Calu3 (cell line): Measurements from ENCODE around the gene CDH4. TPM values are rescaled to one million over a fixed set of nuclear protein-coding genes. Genes with fewer than 3 reads are reported as not detected.

ENCODE experiments used
- BruUV-seq: library from RNA; stranded (reverse); fragments of 400-500 nt; replicated peaks from 2 replicates; lab custom pipeline; 2021; lab: Mats Ljungman, UMichigan
- CTCF ChIA-PET: fragments of 300-600 bp; sonication (Branson Sonifier 250); formaldehyde crosslinking; loops from one replicate; lab custom pipeline; 2022; ENCODE audit warnings: antibody characterized with exemption; lab: Charles Lee
- DNase-seq: peaks from one replicate; pipeline ENCODE4 v3.0.0; 2022
- H3K27ac Mint-ChIP-seq: one replicate; pipeline ENCODE4 v1.8.0; 2022; ENCODE audit warnings: mixed read lengths; ENCODE audit not compliant: unreplicated experiment
- H3K27me3 Mint-ChIP-seq: one replicate; pipeline ENCODE4 v1.8.0; 2022; ENCODE audit warnings: mixed read lengths; ENCODE audit not compliant: unreplicated experiment
- H3K36me3 Mint-ChIP-seq: one replicate; pipeline ENCODE4 v1.8.0; 2022; ENCODE audit warnings: mild to moderate bottlenecking, moderate library complexity, mixed read lengths; ENCODE audit not compliant: insufficient read depth, unreplicated experiment
- H3K4me1 Mint-ChIP-seq: one replicate; pipeline ENCODE4 v1.8.0; 2022; ENCODE audit warnings: mild to moderate bottlenecking, low read depth, mixed read lengths; ENCODE audit not compliant: unreplicated experiment
- H3K4me3 Mint-ChIP-seq: one replicate; pipeline ENCODE4 v1.8.0; 2022; ENCODE audit warnings: mild to moderate bottlenecking, low read depth, moderate library complexity, mixed read lengths; ENCODE audit not compliant: unreplicated experiment
- H3K9me3 Mint-ChIP-seq: one replicate; pipeline ENCODE4 v1.8.0; 2022; ENCODE audit warnings: low read depth, mixed read lengths; ENCODE audit not compliant: unreplicated experiment
- intact Hi-C: fragments of 100-400 bp; cut with micrococcal nuclease; formaldehyde crosslinking; loops from one replicate; pipeline ENCODE4 v1.10.0; 2022; ENCODE audit not compliant: unreplicated experiment
- total RNA-seq: library from RNA; stranded (reverse); gene quantifications from 2 replicates; pipeline ENCODE4 v1.2.3, GENCODE V29; 2022
- TF ChIP-seq, protein P1 (sequence below): fragments of 200-600 bp; IDR thresholded peaks from one replicate; pipeline ENCODE4 v1.8.0; 2022; ENCODE audit warnings: antibody characterized with exemption; ENCODE audit not compliant: unreplicated experiment

The CDH4 gene
- total RNA-seq, 1 experiment from 2014 or later, result not detected

DNA sequence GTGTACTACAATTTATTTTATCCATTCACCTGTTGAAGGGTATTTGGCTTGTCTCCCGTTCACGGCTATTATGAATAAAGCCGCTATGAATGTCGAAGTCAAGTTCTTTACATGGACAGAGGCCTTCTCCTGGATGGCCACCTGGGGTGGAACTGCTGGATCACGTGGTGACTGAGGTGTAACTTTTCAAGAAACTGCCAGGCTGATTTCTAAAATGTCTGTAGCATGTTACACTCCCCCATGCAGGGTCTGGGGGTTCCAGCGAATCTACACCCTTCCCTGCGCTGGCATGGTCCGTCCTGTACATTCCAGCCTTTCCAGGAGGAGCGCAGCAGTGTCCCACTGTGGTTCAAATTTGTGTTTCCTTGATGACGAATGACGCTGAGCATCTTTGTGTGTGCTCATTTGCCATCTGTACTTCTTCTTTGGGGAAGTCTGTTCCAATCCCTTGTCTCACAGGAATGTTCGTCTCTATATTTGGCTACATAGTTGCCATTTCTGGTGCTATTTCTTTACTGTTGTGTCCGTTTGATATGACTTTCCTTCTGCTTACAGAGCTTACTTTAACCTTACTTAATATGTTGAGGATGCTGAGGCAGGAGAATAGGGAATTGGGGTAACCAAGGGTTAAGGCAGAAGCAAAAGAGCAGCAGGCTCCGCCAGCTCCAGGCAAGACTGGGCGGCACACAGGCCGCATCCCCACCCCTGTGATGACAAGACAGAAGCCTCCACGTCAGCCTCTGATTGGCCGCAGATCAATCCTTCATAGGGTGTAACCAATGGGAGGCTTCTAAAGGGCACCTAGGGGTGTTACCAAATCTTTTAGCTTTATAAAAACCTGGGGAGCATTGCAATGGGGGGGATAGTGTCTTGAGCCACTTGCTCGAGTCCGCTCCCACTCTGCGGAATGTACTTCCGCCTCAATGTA, 707.0 kb downstream of the CDH4 start:
- DNase-seq, result no peak

GRCh38 chr20:61960836-61961235, 708.8 kb downstream of the CDH4 start:
- TF ChIP-seq, protein P1, sequence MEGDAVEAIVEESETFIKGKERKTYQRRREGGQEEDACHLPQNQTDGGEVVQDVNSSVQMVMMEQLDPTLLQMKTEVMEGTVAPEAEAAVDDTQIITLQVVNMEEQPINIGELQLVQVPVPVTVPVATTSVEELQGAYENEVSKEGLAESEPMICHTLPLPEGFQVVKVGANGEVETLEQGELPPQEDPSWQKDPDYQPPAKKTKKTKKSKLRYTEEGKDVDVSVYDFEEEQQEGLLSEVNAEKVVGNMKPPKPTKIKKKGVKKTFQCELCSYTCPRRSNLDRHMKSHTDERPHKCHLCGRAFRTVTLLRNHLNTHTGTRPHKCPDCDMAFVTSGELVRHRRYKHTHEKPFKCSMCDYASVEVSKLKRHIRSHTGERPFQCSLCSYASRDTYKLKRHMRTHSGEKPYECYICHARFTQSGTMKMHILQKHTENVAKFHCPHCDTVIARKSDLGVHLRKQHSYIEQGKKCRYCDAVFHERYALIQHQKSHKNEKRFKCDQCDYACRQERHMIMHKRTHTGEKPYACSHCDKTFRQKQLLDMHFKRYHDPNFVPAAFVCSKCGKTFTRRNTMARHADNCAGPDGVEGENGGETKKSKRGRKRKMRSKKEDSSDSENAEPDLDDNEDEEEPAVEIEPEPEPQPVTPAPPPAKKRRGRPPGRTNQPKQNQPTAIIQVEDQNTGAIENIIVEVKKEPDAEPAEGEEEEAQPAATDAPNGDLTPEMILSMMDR, result no peak
- H3K27ac Mint-ChIP-seq, result no peak overlapping the region
- H3K36me3 Mint-ChIP-seq, result no peaks in the 10 kb centered on the region
- no peak for DNase-seq
- intact Hi-C loops, result no loop called here
- no TSS peak for BruUV-seq
- H3K4me1 Mint-ChIP-seq, result no peaks in the 10 kb centered on the region
- H3K27me3 Mint-ChIP-seq, result no peaks in the 10 kb centered on the region
- no peak overlapping the region for H3K4me3 Mint-ChIP-seq
- H3K9me3 Mint-ChIP-seq, result no peaks in the 10 kb centered on the region
- CTCF ChIA-PET, result no interaction called here

More for the DNA sequence above, 707.0 kb downstream of the CDH4 start:
- Mint-ChIP-seq H3K9me3 (no peaks in the 10 kb centered on the region), H3K36me3 (no peaks in the 10 kb centered on the region), H3K4me3 (no peak overlapping the region), H3K27ac (no peak overlapping the region), H3K4me1 (no peaks in the 10 kb centered on the region), H3K27me3 (no peaks in the 10 kb centered on the region)
- no TSS peak for BruUV-seq
- CTCF ChIA-PET, result no interaction called here
- TF ChIP-seq, protein P1, result no peak
- intact Hi-C loops, result no loop called here

- intact Hi-C loops, result no loop called here
- no peaks in the 10 kb centered on the region for H3K9me3 Mint-ChIP-seq
- TF ChIP-seq, protein P1, result no peak
- H3K4me3 Mint-ChIP-seq, result no peak overlapping the region
- BruUV-seq, result no TSS peak
- no peak overlapping the region for H3K27ac Mint-ChIP-seq
- no peaks in the 10 kb centered on the region for H3K27me3 Mint-ChIP-seq
- CTCF ChIA-PET, result no interaction called here
- H3K36me3 Mint-ChIP-seq, result peaks cover 14% of the 10 kb centered on the region
- no peak for DNase-seq
- H3K4me1 Mint-ChIP-seq, result no peaks in the 10 kb centered on the region
Measured at GRCh38 chr20:61963149-61963548, 711.1 kb downstream of the CDH4 start.

- Mint-ChIP-seq H3K4me1 (no peaks in the 10 kb centered on the region), H3K27ac (no peak overlapping the region), H3K36me3 (peaks cover 18% of the 10 kb centered on the region), H3K4me3 (no peak overlapping the region), H3K27me3 (no peaks in the 10 kb centered on the region), H3K9me3 (no peaks in the 10 kb centered on the region)
- CTCF ChIA-PET, result no interaction called here
- no peak for DNase-seq
- TF ChIP-seq, protein P1, result no peak
- BruUV-seq, result no TSS peak
- intact Hi-C loops, result no loop called here
Measured at GRCh38 chr20:61963885-61964674, 712.0 kb downstream of the CDH4 start.
